ENCODE measurements around the gene NR2F1-AS1. TPM values are rescaled to one million over a fixed set of nuclear protein-coding genes. Genes with fewer than 3 reads are reported as not detected.

Gene NR2F1-AS1
- total and polyA plus RNA-seq, 9 of the 15 experiments (the other 6 are each of a cell fraction or from before 2014, with no cell fraction given), result not detected

DNA sequence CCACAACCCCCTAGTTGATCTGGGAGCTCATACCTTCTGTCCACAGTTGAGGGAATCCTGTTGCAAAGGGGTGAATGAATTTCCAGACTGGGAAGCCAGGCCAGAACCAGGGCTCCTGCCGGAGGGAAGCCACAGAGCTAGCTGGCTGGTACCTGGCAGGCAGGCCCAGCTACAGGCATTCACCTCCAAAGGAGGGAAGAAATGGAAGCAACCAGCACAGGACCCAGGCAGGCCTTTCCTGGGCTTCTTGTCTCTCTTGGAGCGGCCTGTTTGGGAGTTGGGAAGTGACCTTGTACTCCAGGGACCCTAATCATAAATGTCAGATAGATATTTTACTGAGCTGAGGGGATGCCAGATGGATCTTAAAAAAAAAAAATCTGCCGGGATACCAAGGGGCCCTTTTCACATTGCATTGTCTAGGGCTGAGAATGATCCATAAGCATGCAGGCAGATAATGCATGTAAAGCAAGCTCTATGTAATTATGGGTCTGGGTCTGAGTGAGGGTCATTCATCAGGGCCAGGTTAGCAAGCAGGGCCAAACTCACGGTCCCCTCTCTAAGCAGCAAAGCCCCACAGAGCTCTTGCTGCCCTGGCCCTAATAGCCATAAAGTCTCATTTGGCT lies 10.4 kb upstream of the NR2F1-AS1 start (continued):
- TF ChIP-seq FOXK1 (CRISPR knock-in tag; IDR thresholded peaks at IDR 0.05; ENCODE audit: borderline replicate concordance), result no peak
- no peak for TF ChIP-seq ZNF717 (CRISPR knock-in tag; IDR thresholded peaks at IDR 0.05)

DNA sequence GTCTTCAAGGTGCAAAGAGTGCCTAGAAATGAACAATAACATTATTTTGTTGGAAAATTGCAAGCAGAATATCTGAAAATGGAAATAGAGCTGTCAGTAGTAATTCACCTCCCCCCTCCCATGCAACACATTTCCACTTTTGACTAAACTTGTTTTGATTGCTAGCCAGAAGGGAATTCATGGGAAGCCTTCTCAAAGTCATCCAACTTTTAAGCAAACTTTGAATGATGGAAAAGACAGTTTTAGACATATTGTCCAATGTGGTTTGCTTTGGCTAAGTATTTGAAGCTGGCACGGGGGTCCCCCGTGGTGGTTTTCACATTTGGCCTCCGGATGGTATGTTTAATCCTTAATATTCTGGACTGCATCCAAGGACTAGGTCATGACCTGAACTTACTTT lies 9.5 kb upstream of the NR2F1-AS1 start:
- FAIRE-seq (no peak), ATAC-seq (no peak), DNase-seq (ENCODE audit: extremely low read depth in 1 of 4, low spot score in 3 of 4) (no peak)
- H3K4me3 ChIP-seq, result no peak overlapping the region
- intact Hi-C loops (cut with micrococcal nuclease) (no loop called here), in situ Hi-C loops (cut with MboI) (loop anchor here (25.0 kb wide), 1 partner anchor 1147 kb away; no protein-coding TSS in a partner anchor)
- no peaks in the 10 kb centered on the region for H3K36me3 ChIP-seq (ENCODE audit: control insufficient read depth, insufficient read depth, low read length)
- H3K27ac ChIP-seq (ENCODE audit: extremely low read depth, low read depth, low read length), result no peak overlapping the region
- H3K9me3 ChIP-seq (replicated peaks; ENCODE audit: control insufficient read depth, insufficient read depth, low read depth, low read length), result no peaks in the 10 kb centered on the region
- H3K4me1 ChIP-seq (replicated peaks in 1 of 2; ENCODE audit: control insufficient read depth in 2 of 2, insufficient read depth in 2 of 2, low read length in 2 of 2), result peaks cover 0 to under 1% of the 10 kb centered on the region in 2 experiments; a peak in 2 of 5 replicates
- ChIA-PET CTCF (ENCODE audit: low intra/inter-chr PET ratio) (no interaction called here), POLR2A (interaction anchor here (0.5 kb wide), 1 partner anchor 49 kb away, joined by 3 read pairs; no protein-coding TSS in a partner anchor)
- 0% methylated on average over 3 of the region's 3 CpGs for WGBS (ENCODE audit: insufficient coverage, low coverage, missing lambda C conversion rate)
- no peaks in the 10 kb centered on the region for H3K9me1 ChIP-seq (ENCODE audit: control insufficient read depth, insufficient read depth, low read length)
- no peak overlapping the region for H2AFZ ChIP-seq (ENCODE audit: low read depth, low read length)
- peaks cover 2 to 15% of the 10 kb centered on the region in 2 experiments; a peak in 3 of 5 replicates for H3K27me3 ChIP-seq (ENCODE audit: control insufficient read depth in 2 of 2, insufficient read depth in 2 of 2, low read length in 2 of 2)
- H4K20me1 ChIP-seq (replicated peaks; ENCODE audit: control insufficient read depth, insufficient read depth, low read length), result no peaks in the 10 kb centered on the region
- H3K9ac ChIP-seq (ENCODE audit: insufficient read depth in 1 of 2, low read depth in 2 of 2, low read length in 2 of 2), result no peak overlapping the region
- no peak overlapping the region for H3K4me2 ChIP-seq (ENCODE audit: insufficient read depth, low read length)
- no peaks in the 10 kb centered on the region for H3K79me2 ChIP-seq (ENCODE audit: control insufficient read depth, insufficient read depth, low read length)
- BruUV-seq (replicated peaks), result no TSS peak
- no peak for TF ChIP-seq BCOR (IDR thresholded peaks at IDR 0.05)
- TF ChIP-seq ZNF436 (CRISPR knock-in tag; IDR thresholded peaks at IDR 0.05), result no peak
- no peak for TF ChIP-seq ARID2 (IDR thresholded peaks at IDR 0.05)
- no peak for TF ChIP-seq HNRNPUL1 (IDR thresholded peaks at IDR 0.05; ENCODE audit: low read length)
- TF ChIP-seq LEF1 (IDR thresholded peaks at IDR 0.05), result no peak
- TF ChIP-seq TCFL5 (CRISPR knock-in tag; conservative IDR thresholded peaks at IDR 0.05), result no peak
- TF ChIP-seq KDM5B (IDR thresholded peaks at IDR 0.05; ENCODE audit: insufficient replicate concordance, low read depth, low read length), result no peak
- TF ChIP-seq, protein P1, sequence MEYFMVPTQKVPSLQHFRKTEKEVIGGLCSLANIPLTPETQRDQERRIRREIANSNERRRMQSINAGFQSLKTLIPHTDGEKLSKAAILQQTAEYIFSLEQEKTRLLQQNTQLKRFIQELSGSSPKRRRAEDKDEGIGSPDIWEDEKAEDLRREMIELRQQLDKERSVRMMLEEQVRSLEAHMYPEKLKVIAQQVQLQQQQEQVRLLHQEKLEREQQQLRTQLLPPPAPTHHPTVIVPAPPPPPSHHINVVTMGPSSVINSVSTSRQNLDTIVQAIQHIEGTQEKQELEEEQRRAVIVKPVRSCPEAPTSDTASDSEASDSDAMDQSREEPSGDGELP (CRISPR knock-in tag; IDR thresholded peaks at IDR 0.05; ENCODE audit: borderline replicate concordance), result no peak
- TF ChIP-seq LARP7 (IDR thresholded peaks at IDR 0.05), result no peak
- TF ChIP-seq BRD4 (IDR thresholded peaks at IDR 0.05), result no peak
- no peak for TF ChIP-seq HNRNPK (IDR thresholded peaks at IDR 0.05; ENCODE audit: low read depth, low read length, poor library complexity, severe bottlenecking)
- no peak for TF ChIP-seq FOXJ2 (tag; IDR thresholded peaks at IDR 0.05)
- TF ChIP-seq, protein P2, sequence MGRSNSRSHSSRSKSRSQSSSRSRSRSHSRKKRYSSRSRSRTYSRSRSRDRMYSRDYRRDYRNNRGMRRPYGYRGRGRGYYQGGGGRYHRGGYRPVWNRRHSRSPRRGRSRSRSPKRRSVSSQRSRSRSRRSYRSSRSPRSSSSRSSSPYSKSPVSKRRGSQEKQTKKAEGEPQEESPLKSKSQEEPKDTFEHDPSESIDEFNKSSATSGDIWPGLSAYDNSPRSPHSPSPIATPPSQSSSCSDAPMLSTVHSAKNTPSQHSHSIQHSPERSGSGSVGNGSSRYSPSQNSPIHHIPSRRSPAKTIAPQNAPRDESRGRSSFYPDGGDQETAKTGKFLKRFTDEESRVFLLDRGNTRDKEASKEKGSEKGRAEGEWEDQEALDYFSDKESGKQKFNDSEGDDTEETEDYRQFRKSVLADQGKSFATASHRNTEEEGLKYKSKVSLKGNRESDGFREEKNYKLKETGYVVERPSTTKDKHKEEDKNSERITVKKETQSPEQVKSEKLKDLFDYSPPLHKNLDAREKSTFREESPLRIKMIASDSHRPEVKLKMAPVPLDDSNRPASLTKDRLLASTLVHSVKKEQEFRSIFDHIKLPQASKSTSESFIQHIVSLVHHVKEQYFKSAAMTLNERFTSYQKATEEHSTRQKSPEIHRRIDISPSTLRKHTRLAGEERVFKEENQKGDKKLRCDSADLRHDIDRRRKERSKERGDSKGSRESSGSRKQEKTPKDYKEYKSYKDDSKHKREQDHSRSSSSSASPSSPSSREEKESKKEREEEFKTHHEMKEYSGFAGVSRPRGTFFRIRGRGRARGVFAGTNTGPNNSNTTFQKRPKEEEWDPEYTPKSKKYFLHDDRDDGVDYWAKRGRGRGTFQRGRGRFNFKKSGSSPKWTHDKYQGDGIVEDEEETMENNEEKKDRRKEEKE (IDR thresholded peaks at IDR 0.05; ENCODE audit: borderline replicate concordance in 1 of 2, control insufficient read depth in 1 of 2, low read depth in 2 of 2, low read length in 1 of 2), result no peak
- TF ChIP-seq ZNF644 (tag; IDR thresholded peaks at IDR 0.05; ENCODE audit: low read depth), result no peak
- TF ChIP-seq GABPB2 (CRISPR knock-in tag; conservative IDR thresholded peaks at IDR 0.05), result no peak

Measured in K562 (cell line).